H54 (cell line): ENCODE data around the gene STK32B.

Experiments used
- DNase-seq: peaks from one replicate; pipeline ENCODE4 v3.0.0; 2011; ENCODE audit warnings: low spot score, mixed read lengths; ENCODE audit not compliant: insufficient read length
- FAIRE-seq: peaks from 3 replicates; lab custom pipeline; 2011; peaks lifted over from hg19 to GRCh38; lab: Jason Lieb, UNC
- POLR2A ChIP-seq: IDR thresholded peaks from 2 replicates; pipeline ENCODE4 v1.6.1; 2011; ENCODE audit warnings: low read depth, mild to moderate bottlenecking, low read length

STK32B gene

GRCh38 chr4:5134620-5135019 is 83.3 kb downstream of the STK32B start:
- no peak for TF ChIP-seq POLR2A
- DNase-seq (no peak), FAIRE-seq (no peak)

- DNase-seq (no peak), FAIRE-seq (no peak)
- no peak for TF ChIP-seq POLR2A
Observed at GRCh38 chr4:5137226-5137625, 85.9 kb downstream of the STK32B start.

- DNase-seq (no peak), FAIRE-seq (no peak)
- no peak for TF ChIP-seq POLR2A
Observed at GRCh38 chr4:5137927-5138326, 86.6 kb downstream of the STK32B start.

- FAIRE-seq (no peak), DNase-seq (no peak)
- TF ChIP-seq POLR2A: no peak
Observed at GRCh38 chr4:5138389-5138788, 87.1 kb downstream of the STK32B start.

DNA sequence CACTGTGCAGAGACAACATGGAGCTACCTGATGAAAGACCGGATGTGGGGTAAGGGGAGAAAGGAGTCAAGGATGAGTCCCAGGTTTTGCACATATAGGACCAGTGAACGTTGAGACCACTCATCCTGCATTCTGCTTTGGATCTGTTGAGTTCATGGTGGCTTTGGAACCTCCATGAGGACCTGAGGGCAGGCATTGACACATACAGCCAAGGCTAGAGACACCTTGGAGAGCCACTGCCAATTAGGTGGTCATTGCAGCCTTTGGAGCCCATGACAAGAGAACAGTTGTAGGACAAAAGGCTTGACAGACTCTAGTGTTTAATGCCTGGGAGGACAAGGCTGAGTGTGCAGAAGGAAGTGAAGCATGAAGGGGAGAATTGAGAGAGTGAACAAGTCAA is 87.9 kb downstream of the STK32B start:
- FAIRE-seq (no peak), DNase-seq (no peak)
- TF ChIP-seq POLR2A: no peak

GRCh38 chr4:5141802-5142201 is 90.5 kb downstream of the STK32B start:
- DNase-seq: no peak
- no peak for FAIRE-seq
- no peak for TF ChIP-seq POLR2A

- no peak for FAIRE-seq
- DNase-seq: no peak
Observed at GRCh38 chr4:5142726-5143125, 91.4 kb downstream of the STK32B start.

DNA sequence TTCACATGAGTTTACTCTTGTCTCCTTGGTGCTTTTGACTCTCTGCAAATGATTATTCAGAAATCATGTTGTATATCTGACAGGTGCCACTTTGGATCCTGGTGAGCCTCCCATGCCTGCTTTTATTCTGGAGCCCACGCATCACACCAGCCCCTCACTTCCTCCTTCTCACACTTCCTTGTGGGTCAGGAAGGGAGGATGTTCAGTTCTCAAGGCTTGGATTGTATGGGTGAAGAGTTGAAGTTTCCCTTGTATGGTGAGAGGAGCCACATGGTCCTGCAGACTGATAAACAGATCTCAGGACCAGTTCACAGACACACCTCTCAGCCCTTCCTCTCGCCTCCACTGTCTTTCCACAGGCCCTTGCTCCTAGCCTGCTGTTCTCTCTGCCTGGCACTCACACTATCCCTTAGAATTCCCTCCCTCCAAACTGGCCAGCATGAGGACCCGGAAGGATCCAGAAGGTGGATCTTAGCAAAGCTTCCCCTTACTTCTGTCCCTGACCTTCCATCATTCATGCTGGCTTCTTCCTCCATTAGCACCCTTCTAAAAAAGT is 92.1 kb downstream of the STK32B start:
- DNase-seq (no peak), FAIRE-seq (no peak)

More at GRCh38 chr4:5142726-5143125, 91.4 kb downstream of the STK32B start:
- no peak for TF ChIP-seq POLR2A

DNA sequence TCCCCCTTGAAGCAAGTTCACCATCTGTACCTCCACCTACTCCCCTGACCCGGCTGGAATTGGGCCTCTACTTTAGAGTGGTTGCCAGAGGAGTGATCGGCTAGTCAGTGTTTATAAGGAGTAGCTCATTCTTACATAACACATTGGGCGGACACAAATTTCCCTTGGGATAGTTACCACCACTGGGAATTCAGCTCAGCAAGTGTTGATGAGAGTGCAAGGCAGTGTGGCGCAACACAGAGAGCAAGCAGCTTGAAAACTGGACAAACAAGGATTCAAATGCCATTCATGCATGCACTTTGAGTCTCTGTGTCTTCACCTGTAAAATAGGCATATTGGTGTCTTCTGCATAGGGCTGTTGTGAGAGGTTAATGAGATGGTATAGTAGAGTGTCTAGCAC is 92.7 kb downstream of the STK32B start:
- FAIRE-seq (no peak), DNase-seq (no peak)
- no peak for TF ChIP-seq POLR2A

More for the DNA sequence above, 92.1 kb downstream of the STK32B start:
- TF ChIP-seq POLR2A: no peak

DNA sequence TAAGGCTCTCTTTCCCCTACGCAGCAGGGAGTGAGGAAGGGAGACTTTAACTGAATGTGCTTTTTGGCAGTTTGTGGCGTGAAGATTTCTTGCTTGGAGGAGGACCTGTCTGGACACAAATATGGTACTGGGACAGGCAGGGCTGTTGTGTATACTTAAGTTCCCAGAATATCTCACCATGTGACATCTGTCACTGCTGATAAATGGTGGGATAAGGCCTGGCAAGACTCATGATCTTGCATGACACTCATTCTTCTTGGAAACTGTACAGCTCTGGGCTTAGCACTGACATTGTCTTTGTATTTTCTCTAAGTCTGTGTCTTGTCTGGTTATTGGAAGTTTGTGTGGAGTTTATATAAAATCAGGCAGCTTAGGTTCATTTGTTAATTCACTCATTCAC is 93.1 kb downstream of the STK32B start:
- no peak for FAIRE-seq
- no peak for DNase-seq
- no peak for TF ChIP-seq POLR2A

- no peak for TF ChIP-seq POLR2A
- DNase-seq: no peak
- no peak for FAIRE-seq
Observed at GRCh38 chr4:5146248-5146647, 95.0 kb downstream of the STK32B start.

DNA sequence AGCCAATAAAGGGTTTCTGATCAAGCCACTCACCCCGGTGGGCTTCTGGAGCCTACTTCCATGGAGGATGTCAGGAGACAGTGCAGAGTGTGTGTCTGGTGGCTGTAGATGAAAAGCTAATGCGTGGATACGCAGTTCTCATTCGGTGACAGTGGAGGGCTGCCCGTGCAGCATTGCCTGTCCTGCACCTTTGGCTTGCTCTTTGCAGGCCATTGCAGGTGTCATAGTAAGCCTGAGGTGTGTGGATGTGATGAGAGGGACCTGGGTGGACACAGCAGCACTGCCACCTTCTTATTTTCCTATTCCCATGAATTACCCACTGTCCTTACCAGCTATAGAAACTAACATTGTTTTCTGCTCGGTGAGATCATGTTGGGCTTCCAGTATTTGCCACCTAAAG is 101.2 kb downstream of the STK32B start:
- FAIRE-seq (no peak), DNase-seq (no peak)
- TF ChIP-seq POLR2A: no peak

GRCh38 chr4:5156682-5157081 is 105.4 kb downstream of the STK32B start:
- no peak for FAIRE-seq
- DNase-seq: no peak
- no peak for TF ChIP-seq POLR2A

DNA sequence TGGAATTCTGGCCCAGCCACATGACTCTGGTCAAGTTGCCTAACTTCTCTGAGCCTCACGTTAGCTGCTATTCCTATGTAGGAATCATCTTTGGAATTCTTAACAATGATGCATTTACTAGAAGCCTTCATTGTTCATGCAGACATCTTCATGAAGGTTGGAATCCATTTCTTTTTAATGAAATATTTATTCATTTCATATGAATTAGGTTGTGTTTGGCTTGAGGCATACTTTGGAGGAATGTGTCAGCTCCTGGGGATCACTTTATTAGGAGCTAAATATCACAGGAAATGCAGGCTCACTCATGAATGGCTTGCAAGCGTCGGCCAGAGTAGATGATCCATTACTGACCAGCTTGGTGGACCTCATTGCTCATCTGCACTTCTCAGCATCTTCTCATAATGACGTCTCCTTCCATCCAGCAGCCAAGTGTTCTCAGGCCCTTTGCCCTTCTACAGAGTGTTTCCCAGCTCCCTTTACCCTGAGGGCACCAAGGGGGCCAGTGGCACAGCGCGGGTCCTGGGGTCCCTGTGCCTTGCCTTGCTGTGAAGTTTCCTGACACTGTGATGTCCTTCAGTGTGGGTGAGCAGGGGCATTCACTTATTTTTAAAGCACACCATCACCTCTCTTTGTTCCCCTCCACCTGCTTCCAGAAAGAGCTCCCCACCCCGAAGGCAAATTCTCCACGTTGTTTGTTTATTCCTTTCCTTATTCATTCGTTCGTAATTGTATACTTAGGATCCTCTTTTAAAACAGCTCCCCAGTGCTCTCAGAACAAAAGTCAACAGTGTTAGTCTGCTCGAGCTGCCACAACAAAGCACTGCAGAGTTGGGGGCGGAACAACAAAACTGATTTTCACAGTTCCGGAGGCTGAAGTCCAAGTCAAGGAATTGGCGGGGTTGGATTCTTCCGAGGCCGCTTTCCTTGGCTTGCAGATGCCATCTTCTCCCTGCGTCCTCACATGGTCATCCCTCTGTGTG is 106.8 kb downstream of the STK32B start:
- TF ChIP-seq POLR2A: no peak
- DNase-seq: no peak
- FAIRE-seq: no peak
